Right atrium auricular region (tissue), 2 donors: ENCODE results near the gene MCOLN3. TPM values are rescaled to one million over a fixed set of nuclear protein-coding genes. Genes with fewer than 3 reads are reported as not detected.

Experiments used
- DNase-seq: peaks from one replicate; pipeline ENCODE4 v3.0.0-alpha.2; 2019; ENCODE audit warnings: low spot score
- H3K27ac ChIP-seq, 2 donors: fragments of 200-600 bp; sonication (generic); 1 replicate in 1 of 2; 2 replicates in 1 of 2; pipeline ENCODE4 v1.5.1; 2016 to 2019
- H3K27me3 ChIP-seq, 2 donors: fragments of 200-600 bp; sonication (generic); one replicate each; pipeline versions ENCODE4 v1.5.1 to v1.6.0; 2017 to 2019
- H3K36me3 ChIP-seq: fragments of 200-600 bp; sonication (generic); one replicate; pipeline ENCODE4 v1.5.1; 2016
- H3K4me1 ChIP-seq, 2 donors: fragments of 200-600 bp; sonication (generic); one replicate each; pipeline versions ENCODE4 v1.5.1 to v1.6.0; 2017 to 2019
- H3K4me3 ChIP-seq, 2 donors: fragments of 200-600 bp; sonication (generic); 1 replicate in 1 of 2; 2 replicates in 1 of 2; pipeline ENCODE4 v1.5.1; 2017 to 2019; ENCODE audit warnings: mild to moderate bottlenecking in 1 of 2, moderate library complexity in 1 of 2
- H3K9me3 ChIP-seq, 2 donors: fragments of 200-600 bp; sonication (generic); one replicate each; pipeline ENCODE4 v1.5.1; 2019
- CTCF ChIP-seq, 2 donors: fragments of 200-600 bp; sonication (generic); IDR thresholded peaks; one replicate each; pipeline ENCODE4 v1.5.1; 2019; ENCODE audit warnings: antibody characterized with exemption in 2 of 2
- total RNA-seq, 2 donors: library from RNA; depleted of rRNA; stranded (reverse); fragments of >200 nt; gene quantifications; one replicate each; pipeline ENCODE4 v1.1.0, GENCODE V29; 2016

MCOLN3 gene
- total RNA-seq, 2 donors from 2014 or later = 2.9 to 5.5 TPM

GRCh38 chr1:85028151-85028550, 20.1 kb downstream of the MCOLN3 start:
- Histone ChIP-seq H3K4me3 (no peak overlapping the region), H3K27me3 (no peaks in the 10 kb centered on the region), H3K9me3 (no peaks in the 10 kb centered on the region), H3K4me1 (no peaks in the 10 kb centered on the region), H3K27ac (no peak overlapping the region), H3K36me3 (no peaks in the 10 kb centered on the region)
- no peak for TF ChIP-seq CTCF (IDR thresholded peaks at IDR 0.05)
- no peak for DNase-seq

GRCh38 chr1:85027242-85027983, 20.9 kb downstream of the MCOLN3 start:
- no peak overlapping the region for H3K27ac ChIP-seq
- H3K36me3 ChIP-seq = no peaks in the 10 kb centered on the region
- DNase-seq = no peak
- no peak for TF ChIP-seq CTCF (IDR thresholded peaks at IDR 0.05)
- H3K9me3 ChIP-seq = no peaks in the 10 kb centered on the region
- H3K4me3 ChIP-seq = no peak overlapping the region
- no peaks in the 10 kb centered on the region for H3K27me3 ChIP-seq
- H3K4me1 ChIP-seq = no peaks in the 10 kb centered on the region

- Histone ChIP-seq H3K4me3 (no peak overlapping the region), H3K9me3 (no peaks in the 10 kb centered on the region), H3K4me1 (no peaks in the 10 kb centered on the region), H3K27me3 (no peaks in the 10 kb centered on the region), H3K27ac (no peak overlapping the region), H3K36me3 (no peaks in the 10 kb centered on the region)
- no peak for DNase-seq
- TF ChIP-seq CTCF (IDR thresholded peaks at IDR 0.05) = no peak
Observed at GRCh38 chr1:85025940-85026339, 22.4 kb downstream of the MCOLN3 start.

GRCh38 chr1:85024736-85025135, 23.6 kb downstream of the MCOLN3 start:
- DNase-seq = no peak
- TF ChIP-seq CTCF (IDR thresholded peaks at IDR 0.05) = no peak
- Histone ChIP-seq H3K36me3 (no peaks in the 10 kb centered on the region), H3K27ac (no peak overlapping the region), H3K9me3 (no peaks in the 10 kb centered on the region), H3K4me3 (no peak overlapping the region), H3K27me3 (no peaks in the 10 kb centered on the region), H3K4me1 (no peaks in the 10 kb centered on the region)

- no peaks in the 10 kb centered on the region for H3K9me3 ChIP-seq
- TF ChIP-seq CTCF (IDR thresholded peaks at IDR 0.05) = no peak
Observed at GRCh38 chr1:85022700-85023099, 25.6 kb downstream of the MCOLN3 start.

GRCh38 chr1:85019994-85020393, 28.3 kb downstream of the MCOLN3 start:
- H3K4me3 ChIP-seq = no peak overlapping the region
- H3K27me3 ChIP-seq = no peaks in the 10 kb centered on the region
- no peak for TF ChIP-seq CTCF (IDR thresholded peaks at IDR 0.05)
- no peak overlapping the region for H3K27ac ChIP-seq
- H3K4me1 ChIP-seq = no peaks in the 10 kb centered on the region
- no peak for DNase-seq
- no peaks in the 10 kb centered on the region for H3K9me3 ChIP-seq
- no peaks in the 10 kb centered on the region for H3K36me3 ChIP-seq

More at GRCh38 chr1:85022700-85023099, 25.6 kb downstream of the MCOLN3 start:
- no peaks in the 10 kb centered on the region for H3K36me3 ChIP-seq
- no peak for DNase-seq
- H3K4me1 ChIP-seq = no peaks in the 10 kb centered on the region
- H3K27me3 ChIP-seq = no peaks in the 10 kb centered on the region
- H3K4me3 ChIP-seq = no peak overlapping the region
- no peak overlapping the region for H3K27ac ChIP-seq
